Measurements from ENCODE around the gene NKX1-1.

DNA sequence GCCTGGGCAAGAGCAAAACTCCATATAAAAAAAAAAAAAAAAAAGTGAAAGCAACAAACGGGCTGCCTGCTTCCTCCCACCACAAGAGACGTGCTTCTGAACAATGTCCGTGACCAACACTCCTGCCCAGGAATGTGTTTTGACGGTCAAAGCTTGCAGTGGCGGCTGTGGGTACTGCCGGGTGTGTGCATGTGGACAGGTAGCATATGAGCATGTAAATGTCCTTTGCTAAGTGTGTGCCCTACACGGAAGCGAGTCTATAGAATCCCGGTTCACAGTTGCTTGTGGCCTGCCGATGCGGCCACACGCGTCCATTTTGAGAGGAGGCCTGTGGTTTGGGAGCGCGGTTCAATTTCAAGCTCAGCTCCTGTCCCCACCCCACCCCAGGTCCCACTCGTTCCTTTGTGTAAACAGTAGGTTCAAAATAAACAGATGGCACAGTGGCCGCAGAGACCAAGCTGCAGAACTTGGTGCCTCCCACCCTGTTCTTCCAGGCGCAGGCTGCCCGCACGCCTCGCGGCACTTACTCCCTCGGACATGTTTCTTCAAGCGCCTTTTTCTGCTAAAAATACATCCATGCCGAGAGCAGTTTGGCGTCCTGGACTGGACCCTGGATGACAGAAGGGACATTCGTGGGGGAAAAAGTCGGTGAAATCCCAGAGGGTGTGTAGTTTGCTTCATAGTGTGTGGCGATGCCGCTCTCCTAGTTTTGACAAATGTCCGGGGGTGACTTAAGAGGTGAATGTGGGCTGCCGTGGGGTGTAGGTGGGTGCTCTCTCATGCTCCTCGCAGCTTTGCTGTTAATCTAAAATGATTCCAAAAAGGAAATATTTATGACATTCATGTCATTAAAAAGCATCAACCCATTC, 11.5 kb upstream of the NKX1-1 start:
- TF ChIP-seq POLR2A (IDR thresholded peaks at IDR 0.05) = no peak
- TF ChIP-seq EP300 (IDR thresholded peaks at IDR 0.05) = no peak
- no peak for TF ChIP-seq POLR2AphosphoS5 (IDR thresholded peaks at IDR 0.05)
